H1 (cell line): Measurements from ENCODE around the gene SPIRE1. TPM values are rescaled to one million over a fixed set of nuclear protein-coding genes. Genes with fewer than 3 reads are reported as not detected.

Experiments
- CTCF ChIA-PET: fragments of 300-600 bp; sonication (Branson Sonifier 250); formaldehyde crosslinking; loops from one replicate; lab custom pipeline; 2021; ENCODE audit not compliant: partially characterized antibody; lab: Charles Lee
- POLR2A ChIA-PET: fragments of 300-600 bp; sonication (Branson Sonifier 250); formaldehyde crosslinking; loops from one replicate; lab custom pipeline; 2021; ENCODE audit warnings: inconsistent platforms; ENCODE audit not compliant: partially characterized antibody; lab: Charles Lee
- DNase-seq, 2 experiments: peaks; one replicate each; pipeline versions ENCODE4 v3.0.0 to v3.0.0-alpha.2; 2010 to 2022; ENCODE audit warnings: low spot score in 2 of 2, low read depth in 1 of 2, mixed read lengths in 1 of 2
- FAIRE-seq: peaks from 2 replicates; lab custom pipeline; 2011; peaks lifted over from hg19 to GRCh38; lab: Jason Lieb, UNC
- H2AFZ ChIP-seq: 2 replicates; pipeline ENCODE4 v1.8.1; 2012; ENCODE audit warnings: low read length, inconsistent platforms
- H2AK5ac ChIP-seq: 2 replicates; pipeline ENCODE4 v1.6.1; 2013; ENCODE audit warnings: low read depth, low read length
- H2BK120ac ChIP-seq: replicated peaks from 2 replicates; pipeline ENCODE3; 2013; ENCODE audit warnings: low read depth, low read length, inconsistent platforms
- H2BK12ac ChIP-seq: 2 replicates; pipeline ENCODE4 v1.6.1; 2013; ENCODE audit warnings: low read depth, low read length
- H2BK15ac ChIP-seq: 2 replicates; pipeline ENCODE4 v1.6.1; 2013; ENCODE audit warnings: low read length
- H2BK20ac ChIP-seq: 2 replicates; pipeline ENCODE4 v1.6.1; 2013; ENCODE audit warnings: low read length
- H2BK5ac ChIP-seq: 2 replicates; pipeline ENCODE4 v1.6.1; 2013; ENCODE audit warnings: low read depth, low read length
- H3K14ac ChIP-seq: 2 replicates; pipeline ENCODE4 v1.6.1; 2013; ENCODE audit warnings: inconsistent platforms; ENCODE audit not compliant: insufficient read length
- H3K18ac ChIP-seq: 2 replicates; pipeline ENCODE4 v1.6.1; 2013; ENCODE audit warnings: low read length; ENCODE audit errors: extremely low read depth
- H3K23ac ChIP-seq: 2 replicates; pipeline ENCODE4 v1.6.1; 2013; ENCODE audit warnings: inconsistent platforms; ENCODE audit not compliant: insufficient read length
- H3K23me2 ChIP-seq: 2 replicates; pipeline ENCODE4 v1.6.1; 2013; ENCODE audit warnings: low read depth, low read length
- H3K27ac ChIP-seq: 2 replicates; pipeline ENCODE4 v1.6.1; 2011; ENCODE audit warnings: low read depth, low read length, inconsistent platforms
- H3K27me3 ChIP-seq, 4 experiments: replicated peaks in 1 of 4; 1 replicate in 1 of 4; 2 replicates in 3 of 4; pipeline versions ENCODE4 v1.6.1 to v1.8.1; 2011 to 2013; ENCODE audit warnings: low read length in 3 of 4, mild to moderate bottlenecking in 3 of 4, inconsistent platforms in 2 of 4, mixed read lengths in 2 of 4, moderate library complexity in 1 of 4; ENCODE audit not compliant: control insufficient read depth in 3 of 4, insufficient read depth in 3 of 4; ENCODE audit errors: extremely low read depth in 1 of 4
- H3K36me3 ChIP-seq, 4 experiments: 2 replicates each; pipeline versions ENCODE4 v1.6.1 to v1.8.1; 2011 to 2013; ENCODE audit warnings: mild to moderate bottlenecking in 4 of 4, low read length in 3 of 4, moderate library complexity in 2 of 4, control low read depth in 1 of 4, inconsistent platforms in 1 of 4; ENCODE audit not compliant: insufficient read depth in 4 of 4, control insufficient read depth in 2 of 4
- H3K4ac ChIP-seq: replicated peaks from 2 replicates; pipeline ENCODE3; 2013; ENCODE audit warnings: low read length, low read depth, mixed read lengths, inconsistent platforms; ENCODE audit not compliant: insufficient read length
- H3K4me1 ChIP-seq, 4 experiments: replicated peaks in 1 of 4; 1 replicate in 1 of 4; 2 replicates in 3 of 4; pipeline versions ENCODE4 v1.6.1 to v1.8.1; 2011 to 2013; ENCODE audit warnings: low read length in 3 of 4, inconsistent platforms in 2 of 4, mixed read lengths in 1 of 4; ENCODE audit not compliant: insufficient read depth in 4 of 4, control insufficient read depth in 3 of 4
- H3K4me2 ChIP-seq, 2 experiments: 2 replicates each; pipeline versions ENCODE4 v1.6.1 to v1.8.1; 2011 to 2013; ENCODE audit warnings: low read depth in 2 of 2, low read length in 2 of 2, control low read depth in 1 of 2, inconsistent platforms in 1 of 2, mild to moderate bottlenecking in 1 of 2; ENCODE audit not compliant: insufficient read depth in 1 of 2
- H3K4me3 ChIP-seq, 4 experiments: fragments of 200-600, 300-600 bp in 1 of 4; sonication (generic), shearing (Covaris generic), sonication (Bioruptor Twin) in 1 of 4; 2 replicates each; pipeline versions ENCODE4 v1.5.1 to v1.8.1; 2011 to 2016; ENCODE audit warnings: low read length in 4 of 4, low read depth in 3 of 4, control low read depth in 2 of 4, inconsistent platforms in 2 of 4, mild to moderate bottlenecking in 2 of 4, mixed read lengths in 1 of 4, moderate library complexity in 1 of 4; ENCODE audit not compliant: insufficient read depth in 2 of 4; ENCODE audit errors: extremely low read depth in 1 of 4
- H3K56ac ChIP-seq: replicated peaks from 2 replicates; pipeline ENCODE3; 2013; ENCODE audit warnings: low read depth, mild to moderate bottlenecking, mixed read lengths, low read length, inconsistent platforms; ENCODE audit not compliant: insufficient read length
- H3K79me1 ChIP-seq: 2 replicates; pipeline ENCODE4 v1.6.1; 2013; ENCODE audit warnings: low read depth, low read length, control low read depth
- H3K79me2 ChIP-seq, 2 experiments: 2 replicates each; pipeline versions ENCODE4 v1.6.1 to v1.8.1; 2012 to 2013; ENCODE audit warnings: low read length in 2 of 2, mild to moderate bottlenecking in 2 of 2, inconsistent platforms in 1 of 2; ENCODE audit not compliant: insufficient read depth in 2 of 2, control insufficient read depth in 1 of 2
- H3K9ac ChIP-seq, 4 experiments: replicated peaks in 1 of 4; 1 replicate in 1 of 4; 2 replicates in 3 of 4; pipeline versions ENCODE4 v1.6.1 to v1.8.1; 2011 to 2013; ENCODE audit warnings: low read depth in 3 of 4, low read length in 3 of 4, control low read depth in 2 of 4, mild to moderate bottlenecking in 2 of 4, moderate library complexity in 2 of 4, inconsistent platforms in 1 of 4; ENCODE audit errors: extremely low read depth in 1 of 4
- H3K9me3 ChIP-seq, 2 experiments: 2 replicates each; pipeline versions ENCODE4 v1.6.1 to v1.8.1; 2012 to 2013; ENCODE audit warnings: mild to moderate bottlenecking in 2 of 2, moderate library complexity in 2 of 2, control low read depth in 1 of 2, inconsistent platforms in 1 of 2, low read depth in 1 of 2, low read length in 1 of 2, mixed read lengths in 1 of 2; ENCODE audit not compliant: insufficient read depth in 2 of 2
- H4K20me1 ChIP-seq, 2 experiments: replicated peaks in 1 of 2; 2 replicates each; pipeline versions ENCODE3 to v1.8.1; 2011 to 2013; ENCODE audit warnings: inconsistent platforms in 2 of 2, low read length in 2 of 2, mild to moderate bottlenecking in 1 of 2; ENCODE audit not compliant: insufficient read depth in 2 of 2, control insufficient read depth in 1 of 2
- H4K5ac ChIP-seq: 2 replicates; pipeline ENCODE4 v1.6.1; 2013; ENCODE audit warnings: low read length, low read depth, mixed read lengths, inconsistent platforms; ENCODE audit not compliant: insufficient read length
- H4K8ac ChIP-seq: 2 replicates; pipeline ENCODE4 v1.8.0; 2013; ENCODE audit warnings: mild to moderate bottlenecking, moderate library complexity, low read length, inconsistent platforms; ENCODE audit not compliant: insufficient read depth; ENCODE audit errors: extremely low read depth
- H4K91ac ChIP-seq: replicated peaks from 2 replicates; pipeline ENCODE3; 2013; ENCODE audit warnings: low read length, mixed read lengths, inconsistent platforms; ENCODE audit not compliant: insufficient read length
- ASH2L ChIP-seq: fragments of 200-600, 300-600 bp; sonication (generic); IDR thresholded peaks from one replicate; pipeline ENCODE4 v1.7.1; 2017; ENCODE audit warnings: low read length
- BACH1 ChIP-seq: IDR thresholded peaks from 2 replicates; pipeline ENCODE4 v1.6.1; 2012; ENCODE audit warnings: low read length, improper control_type of control experiment
- HDAC2 ChIP-seq, 2 experiments: fragments of 300-600 bp in 1 of 2; sonication (generic) in 1 of 2; IDR thresholded peaks; 2 replicates each; pipeline ENCODE4 v1.6.1; 2011 to 2012; ENCODE audit warnings: low read depth in 2 of 2, low read length in 2 of 2, mild to moderate bottlenecking in 2 of 2, moderate library complexity in 2 of 2, borderline replicate concordance in 1 of 2, inconsistent platforms in 1 of 2
- KDM4A ChIP-seq: IDR thresholded peaks from one replicate; pipeline ENCODE4 v1.7.1; 2012; ENCODE audit warnings: low read depth, mild to moderate bottlenecking, moderate library complexity, low read length, inconsistent platforms; ENCODE audit not compliant: severe bottlenecking
- RAD21 ChIP-seq, 2 experiments: IDR thresholded peaks in 1 of 2; conservative IDR thresholded peaks in 1 of 2; 2 replicates each; pipeline ENCODE4 v1.6.1; 2011; ENCODE audit warnings: low read depth in 2 of 2, low read length in 2 of 2, improper control_type of control experiment in 1 of 2, inconsistent platforms in 1 of 2, mild to moderate bottlenecking in 1 of 2, moderate library complexity in 1 of 2
- SP1 ChIP-seq: IDR thresholded peaks from 2 replicates; pipeline ENCODE4 v1.6.1; 2011; ENCODE audit warnings: low read depth, low read length
- SP4 ChIP-seq: IDR thresholded peaks from 2 replicates; pipeline ENCODE4 v1.6.1; 2012; ENCODE audit warnings: low read length, inconsistent platforms
- TCF12 ChIP-seq: IDR thresholded peaks from 2 replicates; pipeline ENCODE4 v1.6.1; 2011; ENCODE audit warnings: low read depth, mild to moderate bottlenecking, low read length
- WGBS, 2 experiments: shearing (Covaris generic) in 1 of 2; methylation state at CpG; one replicate each; pipeline versions ENCODE4 v1.1.6 to v1.1.7; 2013 to 2015; ENCODE audit warnings: low lambda C conversion rate in 2 of 2, mixed read lengths in 2 of 2, inconsistent platforms in 1 of 2, low coverage in 1 of 2, missing lambda C conversion rate in 1 of 2; ENCODE audit not compliant: insufficient replicate concordance in 2 of 2, insufficient coverage in 1 of 2, insufficient read length in 1 of 2; ENCODE audit errors: extremely low coverage in 1 of 2, missing lambda C conversion rate in 1 of 2; 5-methylcytosine and 5-hydroxymethylcytosine counted together
- polyA plus RNA-seq, 7 experiments: library from polyadenylated mRNA; depleted of rRNA in 3 of 7; stranded (reverse) in 5 of 7; unstranded in 2 of 7; fragments of >200 nt in 5 of 7; fragments of 200-250 nt in 2 of 7; gene quantifications; 1 replicate in 5 of 7; 2 replicates in 1 of 7; 4 replicates in 1 of 7; pipeline versions ENCODE4 v1.2.1 to v1.2.3, GENCODE V29; 2011 to 2013; ENCODE audit warnings: missing spikeins in 2 of 7, mixed read lengths in 2 of 7
- total RNA-seq: library from RNA; stranded (reverse); fragmentation: NEBNext Ultra II Directional; extraction: Animal tissue kit (Norgen Biotek cat#: 25700); gene quantifications from 2 replicates; pipeline ENCODE4 v1.2.1, GENCODE V29; 2021
- TF ChIP-seq, protein P1 (sequence below): IDR thresholded peaks from 2 replicates; pipeline ENCODE4 v1.6.1; 2012; ENCODE audit warnings: inconsistent platforms
- TF ChIP-seq, protein P2 (sequence below): IDR thresholded peaks from 2 replicates; pipeline ENCODE4 v1.6.1; 2011; ENCODE audit warnings: low read length, improper control_type of control experiment

Gene SPIRE1
- total and polyA plus RNA-seq, 2 of the 8 experiments (the other 6 are each of a cell fraction or from before 2014, with no cell fraction given), result 6.0 to 21.5 TPM

DNA sequence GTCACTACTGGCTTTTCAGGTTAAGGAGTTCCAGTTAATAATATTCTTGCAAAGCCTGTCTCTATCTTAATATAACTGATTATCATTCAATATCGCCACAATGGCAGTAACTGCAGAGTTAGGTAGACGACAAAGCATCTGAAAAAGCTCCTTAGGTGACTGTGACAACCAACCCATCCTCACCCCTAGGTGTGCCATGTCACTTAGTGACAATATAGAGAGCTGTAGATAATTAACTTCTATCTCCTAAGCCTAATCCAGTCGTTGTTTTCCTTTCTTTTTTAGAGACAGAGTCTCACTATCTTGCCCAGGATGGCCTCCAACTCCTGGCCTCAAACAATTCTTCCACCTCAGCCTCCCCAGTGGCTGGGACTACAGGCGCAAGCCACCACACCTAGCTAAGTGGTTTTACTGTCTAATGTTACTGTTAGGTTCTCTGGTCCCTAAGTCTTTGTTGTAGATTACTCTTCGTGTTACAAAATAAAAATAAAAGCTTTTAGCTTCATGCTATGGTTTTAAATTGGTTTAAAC lies 65.2 kb downstream of the SPIRE1 start:
- TF ChIP-seq RAD21 (IDR thresholded peaks at IDR 0.05 in 1 of 2, conservative IDR thresholded peaks at IDR 0.05 in 1 of 2; ENCODE audit: low read depth in 2 of 2, low read length in 2 of 2) (no peak), BACH1 (no peak), SP1 (no peak), ASH2L (no peak), HDAC2 (IDR thresholded peaks at IDR 0.05; ENCODE audit: borderline replicate concordance in 1 of 2, low read depth in 2 of 2, low read length in 2 of 2) (no peak), SP4 (no peak), TCF12 (no peak), KDM4A (no peak)
- TF ChIP-seq, protein P1, sequence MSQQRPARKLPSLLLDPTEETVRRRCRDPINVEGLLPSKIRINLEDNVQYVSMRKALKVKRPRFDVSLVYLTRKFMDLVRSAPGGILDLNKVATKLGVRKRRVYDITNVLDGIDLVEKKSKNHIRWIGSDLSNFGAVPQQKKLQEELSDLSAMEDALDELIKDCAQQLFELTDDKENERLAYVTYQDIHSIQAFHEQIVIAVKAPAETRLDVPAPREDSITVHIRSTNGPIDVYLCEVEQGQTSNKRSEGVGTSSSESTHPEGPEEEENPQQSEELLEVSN, result no peak
- TF ChIP-seq, protein P2, sequence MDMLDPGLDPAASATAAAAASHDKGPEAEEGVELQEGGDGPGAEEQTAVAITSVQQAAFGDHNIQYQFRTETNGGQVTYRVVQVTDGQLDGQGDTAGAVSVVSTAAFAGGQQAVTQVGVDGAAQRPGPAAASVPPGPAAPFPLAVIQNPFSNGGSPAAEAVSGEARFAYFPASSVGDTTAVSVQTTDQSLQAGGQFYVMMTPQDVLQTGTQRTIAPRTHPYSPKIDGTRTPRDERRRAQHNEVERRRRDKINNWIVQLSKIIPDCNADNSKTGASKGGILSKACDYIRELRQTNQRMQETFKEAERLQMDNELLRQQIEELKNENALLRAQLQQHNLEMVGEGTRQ, result no peak
- H2BK120ac ChIP-seq, result no peak overlapping the region
- no peak overlapping the region for H2BK20ac ChIP-seq
- FAIRE-seq (no peak), DNase-seq (no peak)
- no peak overlapping the region for H2BK15ac ChIP-seq
- H4K91ac ChIP-seq, result no peak overlapping the region
- H3K56ac ChIP-seq, result no peak overlapping the region
- H3K4me1 ChIP-seq, result peaks cover 0 to under 1% (median 0%) of the 10 kb centered on the region in 4 experiments; a peak in 1 of 7 replicates
- H2BK12ac ChIP-seq, result no peak overlapping the region
- no peak overlapping the region for H3K27ac ChIP-seq
- H3K79me2 ChIP-seq, result no peaks in the 10 kb centered on the region
- H4K8ac ChIP-seq, result no peak overlapping the region
- ChIA-PET POLR2A (no interaction called here), CTCF (interaction anchor here (0.7 to 1.5 kb wide), 2 partner anchors 200 to 932 kb away, joined by 3 read pairs; no protein-coding TSS in a partner anchor)
- H3K36me3 ChIP-seq, result no peaks in the 10 kb centered on the region
- H3K9me3 ChIP-seq, result no peaks in the 10 kb centered on the region
- no peak overlapping the region for H3K23ac ChIP-seq
- H4K20me1 ChIP-seq, result no peaks in the 10 kb centered on the region
- H3K14ac ChIP-seq, result no peak overlapping the region
- no peak overlapping the region for H2BK5ac ChIP-seq
- H3K27me3 ChIP-seq, result no peaks in the 10 kb centered on the region
- 82% methylated on average over 5 of the region's 5 CpGs; no CpG with 5 or more reads in 1 of the 2 experiments for WGBS, 2 experiments
- H2AFZ ChIP-seq, result no peak overlapping the region
- H4K5ac ChIP-seq, result no peak overlapping the region
- no peak overlapping the region for H3K4me2 ChIP-seq
- H3K23me2 ChIP-seq, result no peaks in the 10 kb centered on the region
- H2AK5ac ChIP-seq, result no peak overlapping the region
- no peak overlapping the region for H3K18ac ChIP-seq
- H3K9ac ChIP-seq, result no peak overlapping the region
- H3K4me3 ChIP-seq, result no peak overlapping the region
- H3K79me1 ChIP-seq, result no peaks in the 10 kb centered on the region
- no peak overlapping the region for H3K4ac ChIP-seq
